MV-4-11 (cell line): ENCODE data around the gene MON1B.
"Not testable (repeated sequence)": the region's sequence is repeated elsewhere in the genome, so short reads cannot be mapped to it uniquely, and the experiment has no call there.

Experiments
- DNase-seq: peaks from one replicate; lab custom pipeline; 2025; lab: John Stamatoyannopoulos, UW

The MON1B gene

DNA sequence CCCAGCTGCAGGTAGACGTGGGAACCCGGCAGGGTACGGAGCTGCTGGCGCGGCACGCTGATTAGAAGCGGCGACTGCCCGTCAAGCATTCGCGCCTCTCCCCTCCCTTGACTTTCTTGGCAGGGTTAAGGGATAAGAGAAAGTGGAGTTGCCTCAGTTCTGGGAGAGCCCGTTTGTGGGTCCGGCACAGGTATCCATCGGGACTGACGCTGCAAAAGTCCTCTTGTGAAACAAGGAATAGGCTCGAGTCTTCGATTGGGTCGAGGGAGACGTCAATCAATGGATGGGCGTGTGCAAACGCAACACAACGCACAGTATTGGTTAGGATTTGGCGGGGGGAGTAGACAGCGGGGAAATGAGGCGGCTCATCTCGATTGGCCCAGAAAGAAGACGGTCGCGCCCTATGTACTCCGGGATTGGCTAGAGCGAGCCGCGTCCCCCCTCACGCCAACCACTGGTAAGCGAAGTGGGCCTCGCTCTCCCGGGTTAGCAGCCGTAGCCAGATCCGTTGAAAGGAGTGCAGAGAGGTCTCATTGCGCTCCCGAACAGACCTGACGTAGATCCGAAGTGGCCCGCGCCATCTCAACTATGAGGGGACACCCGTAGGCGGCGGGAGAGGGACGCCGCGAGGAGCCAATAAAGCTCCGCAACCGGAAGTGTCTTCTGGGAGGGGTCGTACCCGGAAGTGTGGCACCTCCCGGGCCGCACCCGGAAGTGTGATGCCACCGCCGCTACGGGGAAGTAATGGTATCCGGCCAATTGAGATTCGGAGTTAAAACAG lies at the start of gene MON1B:
MON1B (plus strand) TSS at position 713 of the 781 bp plus-strand sequence. CDS start 296 bp downstream, outside the sequence.
- peak; percentile 98 for DNase-seq

GRCh38 chr16:77143364-77143763 lies 47.6 kb upstream of the MON1B start:
- peak; percentile 5 for DNase-seq

DNA sequence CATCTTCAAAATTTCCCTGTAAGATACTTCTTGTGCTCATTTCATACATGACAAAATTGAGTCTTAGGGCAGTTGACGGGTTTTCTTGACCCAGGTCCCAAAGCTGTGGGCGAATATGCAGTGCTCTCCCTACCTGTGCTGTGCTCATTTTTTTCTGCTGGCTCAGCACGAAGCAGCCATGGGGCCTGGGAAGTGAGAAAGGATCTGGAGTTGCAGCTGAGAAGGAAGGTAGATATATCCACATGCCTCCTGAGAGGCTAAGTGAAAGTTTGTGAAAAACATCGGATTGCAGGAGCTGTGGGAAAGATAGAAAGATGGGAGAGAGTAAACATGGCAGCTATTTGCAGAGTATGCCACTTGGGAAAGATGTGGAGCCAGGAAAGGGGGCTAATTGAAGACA lies 42.9 kb upstream of the MON1B start:
- no peak for DNase-seq

DNA sequence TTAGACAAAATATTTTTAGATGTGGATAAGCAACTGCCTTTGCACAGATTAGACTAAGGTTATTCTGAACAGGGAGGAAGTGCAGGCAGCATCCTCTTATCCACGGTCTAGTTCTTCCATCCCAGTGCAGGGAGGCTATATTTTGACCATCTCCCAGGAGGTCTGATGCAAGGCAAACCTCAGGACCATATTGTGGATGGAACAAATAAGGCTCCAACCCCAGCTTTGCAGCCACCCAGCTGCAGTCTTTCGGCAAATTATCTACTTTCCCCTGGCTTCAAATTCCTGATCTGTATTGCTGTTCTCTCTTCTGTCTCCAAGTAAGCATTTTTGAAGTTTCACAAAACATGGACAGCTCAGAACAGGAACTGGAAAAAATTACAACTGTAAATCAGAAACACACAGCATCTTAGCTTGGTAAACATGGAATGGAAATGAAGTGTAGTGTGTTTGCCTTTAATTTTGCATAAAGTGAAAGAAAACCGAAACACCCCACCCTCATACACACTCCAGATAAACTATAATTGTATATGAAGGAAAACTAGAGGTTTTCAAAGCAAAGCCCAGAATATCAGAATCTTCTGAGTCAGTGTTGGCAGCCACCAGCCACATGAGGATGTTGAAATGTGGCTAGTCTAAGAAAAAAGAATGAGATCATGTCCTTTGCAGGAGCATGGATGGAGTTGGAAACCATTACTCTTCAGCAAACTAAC lies 33.5 kb upstream of the MON1B start:
- DNase-seq: no peak

GRCh38 chr16:77158293-77158692 lies 32.7 kb upstream of the MON1B start:
- DNase-seq: no peak

- no peak for DNase-seq
Measured at GRCh38 chr16:77165006-77165405, 26.0 kb upstream of the MON1B start.

- not testable (repeated sequence) for DNase-seq
Measured at GRCh38 chr16:77165536-77166236, 25.3 kb upstream of the MON1B start.

DNA sequence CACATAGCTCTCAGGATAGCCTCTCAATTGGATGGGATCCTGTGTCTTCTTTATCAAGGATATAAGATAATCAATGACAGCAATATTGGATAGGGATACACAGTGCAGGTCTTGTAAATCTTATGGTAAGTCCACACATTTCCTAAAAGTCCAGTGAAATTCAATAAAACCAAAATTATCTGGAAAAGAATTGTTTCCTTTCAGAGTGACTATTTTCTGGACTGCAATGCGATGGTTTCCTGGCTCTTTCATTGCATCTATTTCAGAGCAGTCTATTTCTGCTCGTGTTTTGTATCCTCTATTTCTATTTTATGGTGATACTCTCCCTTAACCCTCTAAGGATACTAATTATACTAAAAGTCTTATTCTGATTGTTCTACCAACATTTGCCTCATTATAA lies 24.3 kb upstream of the MON1B start:
- no peak for DNase-seq

- DNase-seq: no peak
Measured at GRCh38 chr16:77168901-77169300, 22.1 kb upstream of the MON1B start.

DNA sequence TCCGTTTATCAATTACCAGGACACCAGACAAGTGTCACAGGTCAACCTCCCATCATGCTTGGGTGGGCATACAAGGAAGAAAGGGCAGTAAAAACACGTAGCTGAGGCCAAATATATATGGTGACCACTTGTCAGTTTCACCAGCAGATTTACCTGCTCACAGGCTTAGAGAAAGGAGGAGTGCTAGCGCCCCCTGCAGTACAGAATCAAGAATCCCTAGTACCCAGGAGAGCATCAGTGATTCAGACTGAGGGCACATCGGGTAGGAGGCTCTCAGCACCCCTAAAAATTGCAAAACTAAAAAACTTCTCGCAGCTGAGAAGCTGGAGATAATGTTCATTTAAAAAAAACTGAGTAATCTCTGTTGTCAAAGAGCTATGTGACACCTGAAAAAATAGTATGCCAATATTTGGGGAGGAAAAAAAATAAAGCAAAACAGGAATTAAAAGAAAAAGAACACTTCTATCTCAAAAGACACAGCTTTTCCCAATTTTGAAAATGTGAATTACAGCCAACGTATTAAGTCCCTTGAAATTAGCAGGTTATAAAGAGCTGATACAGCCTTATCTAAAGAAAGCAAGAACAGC lies 21.2 kb upstream of the MON1B start:
- DNase-seq: peak; percentile 12

DNA sequence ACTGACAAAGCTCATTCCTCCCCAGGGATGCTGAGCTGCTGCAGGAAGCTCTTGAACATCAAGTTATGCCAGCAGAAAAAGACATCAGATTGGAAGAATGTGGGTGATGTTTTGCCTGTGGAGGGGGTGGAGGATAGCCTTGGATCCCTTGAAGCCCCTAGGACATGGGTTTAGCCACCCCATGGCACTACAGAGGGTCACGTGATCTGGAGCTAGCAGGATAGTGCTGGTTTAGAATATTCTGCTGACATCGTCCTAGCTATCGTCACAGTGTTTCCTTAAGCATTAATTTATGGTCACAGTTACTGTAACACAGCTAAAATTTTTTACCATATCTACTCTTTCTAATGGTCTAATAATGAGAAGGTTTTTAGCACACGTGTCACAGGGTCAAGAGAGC lies 20.2 kb upstream of the MON1B start:
- DNase-seq: no peak

DNA sequence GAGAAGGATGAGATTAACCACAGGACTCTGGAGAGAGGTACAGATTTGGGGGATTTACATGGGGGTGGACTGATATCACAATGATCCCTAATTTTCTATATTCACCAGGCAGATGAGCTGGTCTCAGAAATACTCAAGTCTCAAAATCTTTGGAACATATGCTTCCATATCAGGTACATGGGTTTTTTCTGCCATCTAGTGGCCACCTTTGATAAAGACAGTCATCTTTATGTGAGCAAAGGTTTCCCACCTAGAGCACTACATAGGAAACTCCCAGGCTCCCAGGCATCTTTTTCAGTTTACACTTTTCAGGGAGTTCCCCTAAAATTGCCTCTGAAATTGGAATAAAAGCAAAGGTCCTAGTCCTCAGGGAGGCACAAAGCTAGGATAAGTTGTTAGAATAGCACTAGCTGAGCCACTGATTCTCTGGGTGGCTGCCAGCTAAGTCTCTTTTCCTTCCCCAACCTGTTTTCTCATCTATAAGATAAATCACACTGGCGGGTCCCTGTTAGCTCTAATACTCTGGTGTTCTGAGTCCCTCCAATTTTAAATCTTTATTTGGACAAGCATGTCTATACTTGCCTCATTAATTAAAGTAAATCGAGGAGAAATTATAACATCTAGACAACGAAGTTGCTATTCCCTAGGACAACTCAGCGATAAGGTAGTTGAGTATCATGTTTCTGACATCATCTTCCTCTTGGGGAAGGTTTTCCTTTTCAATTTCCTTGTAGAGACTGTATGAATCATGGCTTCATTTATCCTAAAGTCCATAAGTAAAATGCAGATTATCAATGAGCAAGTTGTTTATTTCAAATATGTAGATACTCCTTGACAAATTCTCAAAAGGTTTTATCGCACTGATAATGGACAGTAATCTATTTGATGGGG lies 19.0 kb upstream of the MON1B start:
- DNase-seq: peak; percentile 33

DNA sequence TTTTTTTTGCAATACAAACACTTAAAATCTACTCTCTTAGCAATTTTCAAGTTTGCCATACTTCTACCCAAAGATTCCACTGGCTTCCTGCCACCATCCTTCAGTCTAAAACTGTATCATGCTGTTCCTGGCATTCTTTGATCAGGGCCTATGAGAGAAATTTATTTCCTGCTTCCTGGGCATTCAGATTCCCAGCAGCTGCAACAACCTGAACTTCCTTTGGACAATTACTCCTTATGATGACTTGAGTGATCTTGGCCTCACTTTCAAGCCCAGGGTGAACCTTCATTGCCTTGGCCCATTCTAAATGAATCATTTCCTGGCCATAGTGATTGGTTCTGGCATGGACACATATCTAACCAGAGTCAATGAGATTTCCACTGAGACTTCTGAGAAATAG lies 18.0 kb upstream of the MON1B start:
- no peak for DNase-seq

DNA sequence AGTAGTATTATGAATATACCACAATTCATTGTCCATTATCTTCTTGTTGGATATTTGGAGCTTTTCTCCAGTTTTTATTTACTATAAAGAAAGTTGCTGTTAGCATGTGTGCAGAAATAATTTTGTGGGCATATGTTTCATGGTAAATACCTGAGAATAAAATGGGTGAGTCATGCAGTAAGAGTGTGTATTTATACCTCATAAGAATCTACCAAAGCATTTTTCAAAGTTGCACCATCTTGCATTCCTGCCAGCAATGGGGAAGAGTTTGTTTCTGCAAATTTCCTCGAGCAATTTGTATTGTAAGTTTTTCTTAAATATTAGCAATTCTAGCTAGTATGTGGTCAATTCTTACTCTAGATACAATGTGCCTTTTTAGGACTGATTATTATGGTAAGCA lies 7.9 kb upstream of the MON1B start:
- no peak for DNase-seq

DNA sequence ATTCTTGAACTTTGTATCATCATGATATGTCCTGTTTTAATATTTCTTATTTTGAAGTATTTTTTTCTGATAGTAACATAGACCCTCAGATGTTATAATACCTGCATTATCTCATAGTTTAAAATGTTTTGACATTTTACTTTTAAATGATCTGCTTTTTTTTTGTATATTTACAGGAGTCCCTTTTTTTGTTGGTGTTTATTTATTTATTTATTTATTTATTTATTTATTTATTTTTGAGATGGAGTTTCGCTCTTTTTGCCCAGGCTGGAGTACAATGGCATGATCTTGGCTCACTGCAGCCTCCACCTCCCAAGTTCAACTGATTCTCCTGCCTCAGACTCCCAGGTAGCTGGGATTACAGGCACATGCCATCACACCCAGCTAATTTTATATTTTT lies 4.7 kb upstream of the MON1B start:
- DNase-seq: not testable (repeated sequence)

DNA sequence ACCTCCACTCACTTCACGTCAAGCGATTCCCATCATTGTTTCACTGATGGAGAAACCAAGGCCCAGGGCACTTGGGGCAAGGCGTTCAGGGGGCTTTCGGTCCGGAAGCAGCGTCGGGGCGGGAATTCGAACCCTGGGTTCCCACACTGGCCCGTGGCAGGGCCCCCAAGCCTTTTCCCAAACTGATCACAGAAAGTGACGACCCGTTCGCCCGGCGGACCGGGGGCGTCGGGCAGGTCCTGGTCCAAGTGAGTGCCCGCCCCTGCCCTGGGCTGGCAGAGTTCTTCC lies 856 bp upstream of the MON1B start:
- DNase-seq: no peak

- DNase-seq: peak; percentile 85
Measured at GRCh38 chr16:77191259-77191969, 424 bp downstream of the MON1B start.

DNA sequence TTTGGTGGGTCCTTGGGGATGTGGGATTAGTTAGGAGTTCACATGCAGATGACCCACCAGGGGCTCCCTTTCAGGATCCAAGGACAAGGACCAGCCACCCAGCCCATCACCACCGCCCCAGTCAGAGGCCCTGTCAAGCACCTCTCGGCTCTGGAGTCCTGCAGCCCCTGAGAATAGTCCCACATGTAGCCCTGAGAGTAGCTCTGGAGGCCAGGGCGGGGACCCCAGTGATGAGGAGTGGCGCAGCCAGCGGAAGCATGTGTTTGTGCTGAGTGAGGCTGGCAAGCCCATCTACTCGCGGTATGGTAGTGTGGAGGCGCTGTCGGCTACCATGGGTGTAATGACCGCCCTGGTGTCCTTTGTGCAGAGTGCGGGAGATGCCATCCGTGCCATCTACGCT lies 2.4 kb downstream of the MON1B start:
- no peak for DNase-seq

DNA sequence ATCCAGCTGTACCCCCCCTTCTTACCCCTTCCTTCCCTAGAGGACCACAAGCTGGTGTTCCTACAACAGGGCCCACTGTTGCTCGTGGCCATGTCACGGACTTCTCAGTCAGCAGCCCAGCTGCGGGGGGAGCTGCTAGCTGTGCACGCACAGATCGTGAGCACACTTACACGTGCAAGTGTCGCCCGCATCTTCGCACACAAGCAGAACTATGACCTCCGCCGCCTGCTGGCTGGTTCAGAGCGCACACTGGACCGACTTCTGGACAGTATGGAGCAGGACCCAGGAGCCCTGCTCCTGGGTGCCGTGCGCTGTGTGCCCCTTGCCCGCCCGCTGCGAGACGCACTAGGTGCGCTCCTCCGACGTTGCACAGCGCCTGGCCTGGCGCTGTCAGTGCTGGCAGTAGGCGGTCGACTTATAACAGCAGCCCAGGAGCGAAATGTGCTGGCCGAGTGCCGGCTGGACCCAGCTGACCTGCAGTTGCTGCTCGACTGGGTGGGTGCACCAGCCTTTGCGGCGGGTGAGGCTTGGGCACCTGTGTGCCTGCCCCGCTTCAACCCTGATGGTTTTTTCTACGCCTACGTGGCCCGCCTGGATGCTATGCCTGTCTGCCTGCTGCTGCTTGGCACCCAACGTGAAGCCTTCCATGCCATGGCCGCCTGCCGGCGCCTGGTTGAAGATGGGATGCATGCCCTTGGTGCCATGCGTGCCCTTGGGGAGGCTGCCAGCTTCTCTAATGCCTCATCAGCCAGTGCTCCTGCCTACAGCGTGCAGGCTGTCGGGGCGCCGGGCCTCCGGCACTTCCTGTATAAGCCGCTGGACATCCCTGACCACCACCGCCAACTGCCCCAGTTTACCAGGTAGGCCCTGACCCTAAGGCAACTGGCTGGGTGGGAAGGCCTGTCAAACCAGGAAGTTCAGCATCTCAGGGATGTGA lies 3.6 kb downstream of the MON1B start:
- no peak for DNase-seq

DNA sequence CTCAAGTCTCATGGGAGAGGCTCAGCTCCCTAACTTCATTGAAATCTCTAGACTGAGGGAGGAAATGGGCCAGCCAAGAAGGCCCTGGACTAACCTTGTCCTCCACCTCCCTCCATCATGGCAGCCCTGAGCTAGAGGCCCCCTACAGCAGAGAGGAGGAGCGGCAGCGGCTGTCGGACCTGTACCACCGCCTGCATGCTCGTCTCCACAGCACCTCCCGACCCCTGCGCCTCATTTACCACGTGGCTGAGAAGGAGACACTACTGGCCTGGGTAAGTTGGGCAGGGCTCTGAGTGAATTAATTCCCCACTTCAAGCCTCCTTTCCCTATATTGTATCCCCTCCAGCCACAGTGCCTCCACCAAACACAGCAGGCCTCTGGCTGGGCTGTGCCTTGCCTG lies 4.4 kb downstream of the MON1B start:
- DNase-seq: no peak
